GM23338 (cell line): ENCODE data around the gene COX8A. TPM values are rescaled to one million over a fixed set of nuclear protein-coding genes. Genes with fewer than 3 reads are reported as not detected.

Experiments used
- ATAC-seq: fragments of 200-7000 bp; cut with Tn5 transposase; 3 replicates; pipeline ENCODE4 v1.9.1; 2020
- DNase-seq: peaks from one replicate; pipeline ENCODE4 v3.0.0-alpha.2; 2015; ENCODE audit warnings: low spot score
- H2AFZ ChIP-seq: fragments of 200-600 bp; sonication (generic); 2 replicates; pipeline ENCODE4 v1.8.0; 2016; ENCODE audit warnings: antibody characterized with exemption, mild to moderate bottlenecking, moderate library complexity
- H3F3A ChIP-seq: fragments of 200-600 bp; sonication (generic); replicated peaks from 2 replicates; pipeline ENCODE4 v1.8.0; 2017; ENCODE audit warnings: antibody characterized with exemption, mixed run types, low read depth
- H3K27ac ChIP-seq: fragments of 200-600 bp; sonication (generic); 2 replicates; pipeline ENCODE4 v1.6.1; 2016; ENCODE audit warnings: low read depth
- H3K27me3 ChIP-seq: fragments of 200-600 bp; sonication (generic); 2 replicates; pipeline ENCODE4 v1.8.0; 2016; ENCODE audit warnings: mild to moderate bottlenecking, mixed run types, moderate library complexity; ENCODE audit not compliant: insufficient read depth
- H3K36me3 ChIP-seq: fragments of 200-600 bp; sonication (generic); 2 replicates; pipeline ENCODE4 v1.8.0; 2016; ENCODE audit warnings: mild to moderate bottlenecking; ENCODE audit not compliant: insufficient read depth
- H3K4me1 ChIP-seq: fragments of 200-600 bp; sonication (generic); 2 replicates; pipeline ENCODE4 v1.8.0; 2016; ENCODE audit warnings: mild to moderate bottlenecking, moderate library complexity; ENCODE audit not compliant: insufficient read depth
- H3K4me2 ChIP-seq: fragments of 200-600 bp; sonication (generic); 2 replicates; pipeline ENCODE4 v1.7.1; 2017; ENCODE audit warnings: mixed run types
- H3K4me3 ChIP-seq: fragments of 200-600 bp; sonication (generic); 2 replicates; pipeline ENCODE4 v1.6.1; 2016; ENCODE audit warnings: mixed run types
- H3K79me2 ChIP-seq: fragments of 200-600 bp; sonication (generic); replicated peaks from 2 replicates; pipeline ENCODE4 v1.8.0; 2017; ENCODE audit warnings: mild to moderate bottlenecking; ENCODE audit not compliant: insufficient read depth
- H3K9me2 ChIP-seq: fragments of 200-600 bp; sonication (generic); 2 replicates; pipeline ENCODE4 v1.8.0; 2017; ENCODE audit not compliant: insufficient read depth
- H4K20me1 ChIP-seq: fragments of 200-600 bp; sonication (generic); replicated peaks from 2 replicates; pipeline ENCODE4 v1.8.0; 2017; ENCODE audit warnings: mild to moderate bottlenecking; ENCODE audit not compliant: insufficient read depth
- H3K27ac Mint-ChIP-seq: 2 replicates; pipeline ENCODE4 v1.8.0; 2020; ENCODE audit warnings: inconsistent platforms, mild to moderate bottlenecking, moderate library complexity, mixed read lengths
- H3K27me3 Mint-ChIP-seq: 3 replicates; pipeline ENCODE4 v1.8.0; 2022; ENCODE audit warnings: low read depth, mild to moderate bottlenecking, moderate library complexity, mixed read lengths, inconsistent platforms; ENCODE audit not compliant: insufficient read depth, poor library complexity
- H3K36me3 Mint-ChIP-seq: 3 replicates; pipeline ENCODE4 v1.8.0; 2021; ENCODE audit warnings: low read depth, mild to moderate bottlenecking, inconsistent platforms, moderate library complexity, mixed read lengths
- H3K4me1 Mint-ChIP-seq: 3 replicates; pipeline ENCODE4 v1.8.0; 2020; ENCODE audit warnings: mild to moderate bottlenecking, inconsistent platforms, mixed read lengths
- H3K4me3 Mint-ChIP-seq: 3 replicates; pipeline ENCODE4 v1.8.0; 2021; ENCODE audit warnings: moderate library complexity, mild to moderate bottlenecking, inconsistent platforms, mixed read lengths
- H3K9me3 Mint-ChIP-seq: 3 replicates; pipeline ENCODE4 v1.8.0; 2020; ENCODE audit warnings: moderate library complexity, mild to moderate bottlenecking, inconsistent platforms, mixed read lengths
- CREB1 ChIP-seq: fragments of 250-450 bp; sonication (Bioruptor Pico); IDR thresholded peaks from 2 replicates; pipeline ENCODE4 v1.5.0; 2020; ENCODE audit warnings: low read depth, mild to moderate bottlenecking, moderate library complexity
- EZH2 ChIP-seq: fragments of 200-600 bp; sonication (generic); IDR thresholded peaks from one replicate; pipeline ENCODE4 v1.8.0; 2017; ENCODE audit warnings: antibody characterized with exemption, mild to moderate bottlenecking, low read depth; ENCODE audit not compliant: unreplicated experiment
- EZH2phosphoT487 ChIP-seq: fragments of 200-600 bp; sonication (generic); IDR thresholded peaks from one replicate; pipeline ENCODE4 v1.8.1; 2018; ENCODE audit warnings: antibody characterized with exemption; ENCODE audit not compliant: unreplicated experiment
- JUNB ChIP-seq: IDR thresholded peaks from one replicate; pipeline ENCODE4 v1.6.1; 2016; ENCODE audit warnings: antibody characterized with exemption; ENCODE audit not compliant: unreplicated experiment
- NANOG ChIP-seq: IDR thresholded peaks from 2 replicates; pipeline ENCODE4 v1.6.1; 2016; ENCODE audit warnings: antibody characterized with exemption, borderline replicate concordance
- POLR2AphosphoS5 ChIP-seq: IDR thresholded peaks from 2 replicates; pipeline ENCODE4 v1.6.1; 2016; ENCODE audit warnings: antibody characterized with exemption, low read depth
- STAT1 ChIP-seq: IDR thresholded peaks from one replicate; pipeline ENCODE4 v1.6.1; 2016; ENCODE audit warnings: antibody characterized with exemption; ENCODE audit not compliant: unreplicated experiment
- ZNF114 ChIP-seq: fragments of 250-450 bp; sonication (Bioruptor Pico); IDR thresholded peaks from 2 replicates; pipeline ENCODE4 v1.5.0; 2020; ENCODE audit warnings: mild to moderate bottlenecking, moderate library complexity
- ZNF331 ChIP-seq: fragments of 250-450 bp; sonication (Bioruptor Pico); IDR thresholded peaks from 2 replicates; pipeline ENCODE4 v1.5.0; 2020; ENCODE audit warnings: low read depth, mild to moderate bottlenecking, moderate library complexity
- polyA plus RNA-seq: library from polyadenylated mRNA; unstranded; fragments of >200 nt; fragmentation: Nextera tagmentation; extraction: Ambion mirVana; gene quantifications from 2 replicates; pipeline ENCODE4 v1.2.1, GENCODE V29; 2016
- total RNA-seq: library from RNA; depleted of rRNA; stranded (reverse); fragments of >200 nt; shearing (Covaris generic); gene quantifications from 2 replicates; pipeline ENCODE4 v1.2.3, GENCODE V29; 2014
- TF ChIP-seq, protein P1 (sequence below): fragments of 250-450 bp; sonication (Bioruptor Pico); IDR thresholded peaks from 2 replicates; pipeline ENCODE4 v1.5.0; 2020; ENCODE audit warnings: mild to moderate bottlenecking, moderate library complexity
- TF ChIP-seq, protein P2 (sequence below): IDR thresholded peaks from 2 replicates; pipeline ENCODE4 v1.6.1; 2016; ENCODE audit warnings: antibody characterized with exemption
- TF ChIP-seq, protein P3 (sequence below), 2 experiments: fragments of 200-600 bp in 1 of 2; sonication (generic) in 1 of 2; conservative IDR thresholded peaks; 2 replicates each; pipeline versions ENCODE4 v1.5.1 to v1.6.1; 2016 to 2017; ENCODE audit warnings: antibody characterized with exemption in 2 of 2, low read depth in 2 of 2, mild to moderate bottlenecking in 2 of 2, moderate library complexity in 1 of 2
- TF ChIP-seq, protein P4 (sequence below): IDR thresholded peaks from one replicate; pipeline ENCODE4 v1.6.1; 2018; ENCODE audit warnings: antibody characterized with exemption; ENCODE audit not compliant: unreplicated experiment

The COX8A gene
- total and polyA plus RNA-seq, 2 experiments from 2014 or later, result 427 to 483 TPM

DNA sequence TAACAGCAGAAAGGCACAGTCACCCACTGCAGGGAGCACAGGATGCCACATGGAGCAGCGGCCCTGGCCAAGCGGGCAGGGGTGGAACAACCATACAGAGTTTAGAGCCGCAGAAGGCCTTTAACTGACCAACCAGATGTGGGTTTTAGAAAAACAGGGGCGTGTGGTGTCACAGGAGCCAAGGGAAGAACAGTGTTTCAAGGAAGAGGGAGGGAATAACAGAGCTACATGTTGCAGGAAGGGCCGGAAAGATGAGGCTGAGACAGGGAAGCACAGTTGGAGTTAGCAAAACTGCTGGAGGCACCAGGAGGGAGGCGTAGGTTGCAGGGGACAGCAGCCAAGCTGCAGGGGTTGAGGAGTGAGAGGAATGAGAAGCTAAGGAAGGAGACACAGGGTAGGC, 43.4 kb upstream of the COX8A start:
- Histone ChIP-seq H3K79me2 (no peaks in the 10 kb centered on the region), H4K20me1 (no peaks in the 10 kb centered on the region), H3K4me1 (no peaks in the 10 kb centered on the region), H3K4me3 (no peak overlapping the region), H3K27me3 (peaks cover 29% of the 10 kb centered on the region), H3F3A (0 out of 2 replicates have a peak, but pooled peaks cover 3% of the 10 kb centered on the region), H3K27ac (no peak overlapping the region), H3K9me2 (no peaks in the 10 kb centered on the region), H3K4me2 (no peak overlapping the region), H3K36me3 (no peaks in the 10 kb centered on the region), H2AFZ (no peak overlapping the region)
- peaks cover 7% of the 10 kb centered on the region; the same call in 2 of the 3 replicates for H3K4me1 Mint-ChIP-seq
- H3K27me3 Mint-ChIP-seq, result peaks cover 15% of the 10 kb centered on the region
- no peak for DNase-seq
- no peak overlapping the region for H3K27ac Mint-ChIP-seq
- H3K9me3 Mint-ChIP-seq, result no peaks in the 10 kb centered on the region
- TF ChIP-seq, protein P1, sequence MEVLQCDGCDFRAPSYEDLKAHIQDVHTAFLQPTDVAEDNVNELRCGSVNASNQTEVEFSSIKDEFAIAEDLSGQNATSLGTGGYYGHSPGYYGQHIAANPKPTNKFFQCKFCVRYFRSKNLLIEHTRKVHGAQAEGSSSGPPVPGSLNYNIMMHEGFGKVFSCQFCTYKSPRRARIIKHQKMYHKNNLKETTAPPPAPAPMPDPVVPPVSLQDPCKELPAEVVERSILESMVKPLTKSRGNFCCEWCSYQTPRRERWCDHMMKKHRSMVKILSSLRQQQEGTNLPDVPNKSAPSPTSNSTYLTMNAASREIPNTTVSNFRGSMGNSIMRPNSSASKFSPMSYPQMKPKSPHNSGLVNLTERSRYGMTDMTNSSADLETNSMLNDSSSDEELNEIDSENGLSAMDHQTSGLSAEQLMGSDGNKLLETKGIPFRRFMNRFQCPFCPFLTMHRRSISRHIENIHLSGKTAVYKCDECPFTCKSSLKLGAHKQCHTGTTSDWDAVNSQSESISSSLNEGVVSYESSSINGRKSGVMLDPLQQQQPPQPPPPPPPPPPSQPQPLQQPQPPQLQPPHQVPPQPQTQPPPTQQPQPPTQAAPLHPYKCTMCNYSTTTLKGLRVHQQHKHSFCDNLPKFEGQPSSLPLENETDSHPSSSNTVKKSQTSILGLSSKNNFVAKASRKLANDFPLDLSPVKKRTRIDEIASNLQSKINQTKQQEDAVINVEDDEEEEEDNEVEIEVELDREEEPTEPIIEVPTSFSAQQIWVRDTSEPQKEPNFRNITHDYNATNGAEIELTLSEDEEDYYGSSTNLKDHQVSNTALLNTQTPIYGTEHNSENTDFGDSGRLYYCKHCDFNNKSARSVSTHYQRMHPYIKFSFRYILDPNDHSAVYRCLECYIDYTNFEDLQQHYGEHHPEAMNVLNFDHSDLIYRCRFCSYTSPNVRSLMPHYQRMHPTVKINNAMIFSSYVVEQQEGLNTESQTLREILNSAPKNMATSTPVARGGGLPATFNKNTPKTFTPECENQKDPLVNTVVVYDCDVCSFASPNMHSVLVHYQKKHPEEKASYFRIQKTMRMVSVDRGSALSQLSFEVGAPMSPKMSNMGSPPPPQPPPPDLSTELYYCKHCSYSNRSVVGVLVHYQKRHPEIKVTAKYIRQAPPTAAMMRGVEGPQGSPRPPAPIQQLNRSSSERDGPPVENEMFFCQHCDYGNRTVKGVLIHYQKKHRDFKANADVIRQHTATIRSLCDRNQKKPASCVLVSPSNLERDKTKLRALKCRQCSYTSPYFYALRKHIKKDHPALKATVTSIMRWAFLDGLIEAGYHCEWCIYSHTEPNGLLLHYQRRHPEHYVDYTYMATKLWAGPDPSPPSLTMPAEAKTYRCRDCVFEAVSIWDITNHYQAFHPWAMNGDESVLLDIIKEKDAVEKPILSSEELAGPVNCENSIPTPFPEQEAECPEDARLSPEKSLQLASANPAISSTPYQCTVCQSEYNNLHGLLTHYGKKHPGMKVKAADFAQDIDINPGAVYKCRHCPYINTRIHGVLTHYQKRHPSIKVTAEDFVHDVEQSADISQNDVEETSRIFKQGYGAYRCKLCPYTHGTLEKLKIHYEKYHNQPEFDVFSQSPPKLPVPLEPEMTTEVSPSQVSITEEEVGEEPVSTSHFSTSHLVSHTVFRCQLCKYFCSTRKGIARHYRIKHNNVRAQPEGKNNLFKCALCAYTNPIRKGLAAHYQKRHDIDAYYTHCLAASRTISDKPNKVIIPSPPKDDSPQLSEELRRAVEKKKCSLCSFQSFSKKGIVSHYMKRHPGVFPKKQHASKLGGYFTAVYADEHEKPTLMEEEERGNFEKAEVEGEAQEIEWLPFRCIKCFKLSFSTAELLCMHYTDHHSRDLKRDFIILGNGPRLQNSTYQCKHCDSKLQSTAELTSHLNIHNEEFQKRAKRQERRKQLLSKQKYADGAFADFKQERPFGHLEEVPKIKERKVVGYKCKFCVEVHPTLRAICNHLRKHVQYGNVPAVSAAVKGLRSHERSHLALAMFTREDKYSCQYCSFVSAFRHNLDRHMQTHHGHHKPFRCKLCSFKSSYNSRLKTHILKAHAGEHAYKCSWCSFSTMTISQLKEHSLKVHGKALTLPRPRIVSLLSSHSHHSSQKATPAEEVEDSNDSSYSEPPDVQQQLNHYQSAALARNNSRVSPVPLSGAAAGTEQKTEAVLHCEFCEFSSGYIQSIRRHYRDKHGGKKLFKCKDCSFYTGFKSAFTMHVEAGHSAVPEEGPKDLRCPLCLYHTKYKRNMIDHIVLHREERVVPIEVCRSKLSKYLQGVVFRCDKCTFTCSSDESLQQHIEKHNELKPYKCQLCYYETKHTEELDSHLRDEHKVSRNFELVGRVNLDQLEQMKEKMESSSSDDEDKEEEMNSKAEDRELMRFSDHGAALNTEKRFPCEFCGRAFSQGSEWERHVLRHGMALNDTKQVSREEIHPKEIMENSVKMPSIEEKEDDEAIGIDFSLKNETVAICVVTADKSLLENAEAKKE (CRISPR knock-in tag), result no peak
- no peak for TF ChIP-seq JUNB
- no peak for TF ChIP-seq CREB1
- no peak for TF ChIP-seq POLR2AphosphoS5
- TF ChIP-seq, protein P2, sequence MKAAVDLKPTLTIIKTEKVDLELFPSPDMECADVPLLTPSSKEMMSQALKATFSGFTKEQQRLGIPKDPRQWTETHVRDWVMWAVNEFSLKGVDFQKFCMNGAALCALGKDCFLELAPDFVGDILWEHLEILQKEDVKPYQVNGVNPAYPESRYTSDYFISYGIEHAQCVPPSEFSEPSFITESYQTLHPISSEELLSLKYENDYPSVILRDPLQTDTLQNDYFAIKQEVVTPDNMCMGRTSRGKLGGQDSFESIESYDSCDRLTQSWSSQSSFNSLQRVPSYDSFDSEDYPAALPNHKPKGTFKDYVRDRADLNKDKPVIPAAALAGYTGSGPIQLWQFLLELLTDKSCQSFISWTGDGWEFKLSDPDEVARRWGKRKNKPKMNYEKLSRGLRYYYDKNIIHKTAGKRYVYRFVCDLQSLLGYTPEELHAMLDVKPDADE, result no peak
- no peak for TF ChIP-seq EZH2
- TF ChIP-seq, protein P3, sequence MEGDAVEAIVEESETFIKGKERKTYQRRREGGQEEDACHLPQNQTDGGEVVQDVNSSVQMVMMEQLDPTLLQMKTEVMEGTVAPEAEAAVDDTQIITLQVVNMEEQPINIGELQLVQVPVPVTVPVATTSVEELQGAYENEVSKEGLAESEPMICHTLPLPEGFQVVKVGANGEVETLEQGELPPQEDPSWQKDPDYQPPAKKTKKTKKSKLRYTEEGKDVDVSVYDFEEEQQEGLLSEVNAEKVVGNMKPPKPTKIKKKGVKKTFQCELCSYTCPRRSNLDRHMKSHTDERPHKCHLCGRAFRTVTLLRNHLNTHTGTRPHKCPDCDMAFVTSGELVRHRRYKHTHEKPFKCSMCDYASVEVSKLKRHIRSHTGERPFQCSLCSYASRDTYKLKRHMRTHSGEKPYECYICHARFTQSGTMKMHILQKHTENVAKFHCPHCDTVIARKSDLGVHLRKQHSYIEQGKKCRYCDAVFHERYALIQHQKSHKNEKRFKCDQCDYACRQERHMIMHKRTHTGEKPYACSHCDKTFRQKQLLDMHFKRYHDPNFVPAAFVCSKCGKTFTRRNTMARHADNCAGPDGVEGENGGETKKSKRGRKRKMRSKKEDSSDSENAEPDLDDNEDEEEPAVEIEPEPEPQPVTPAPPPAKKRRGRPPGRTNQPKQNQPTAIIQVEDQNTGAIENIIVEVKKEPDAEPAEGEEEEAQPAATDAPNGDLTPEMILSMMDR (conservative IDR thresholded peaks at IDR 0.05; ENCODE audit: low read depth in 2 of 2), result no peak
- TF ChIP-seq ZNF114, result no peak
- TF ChIP-seq, protein P4, sequence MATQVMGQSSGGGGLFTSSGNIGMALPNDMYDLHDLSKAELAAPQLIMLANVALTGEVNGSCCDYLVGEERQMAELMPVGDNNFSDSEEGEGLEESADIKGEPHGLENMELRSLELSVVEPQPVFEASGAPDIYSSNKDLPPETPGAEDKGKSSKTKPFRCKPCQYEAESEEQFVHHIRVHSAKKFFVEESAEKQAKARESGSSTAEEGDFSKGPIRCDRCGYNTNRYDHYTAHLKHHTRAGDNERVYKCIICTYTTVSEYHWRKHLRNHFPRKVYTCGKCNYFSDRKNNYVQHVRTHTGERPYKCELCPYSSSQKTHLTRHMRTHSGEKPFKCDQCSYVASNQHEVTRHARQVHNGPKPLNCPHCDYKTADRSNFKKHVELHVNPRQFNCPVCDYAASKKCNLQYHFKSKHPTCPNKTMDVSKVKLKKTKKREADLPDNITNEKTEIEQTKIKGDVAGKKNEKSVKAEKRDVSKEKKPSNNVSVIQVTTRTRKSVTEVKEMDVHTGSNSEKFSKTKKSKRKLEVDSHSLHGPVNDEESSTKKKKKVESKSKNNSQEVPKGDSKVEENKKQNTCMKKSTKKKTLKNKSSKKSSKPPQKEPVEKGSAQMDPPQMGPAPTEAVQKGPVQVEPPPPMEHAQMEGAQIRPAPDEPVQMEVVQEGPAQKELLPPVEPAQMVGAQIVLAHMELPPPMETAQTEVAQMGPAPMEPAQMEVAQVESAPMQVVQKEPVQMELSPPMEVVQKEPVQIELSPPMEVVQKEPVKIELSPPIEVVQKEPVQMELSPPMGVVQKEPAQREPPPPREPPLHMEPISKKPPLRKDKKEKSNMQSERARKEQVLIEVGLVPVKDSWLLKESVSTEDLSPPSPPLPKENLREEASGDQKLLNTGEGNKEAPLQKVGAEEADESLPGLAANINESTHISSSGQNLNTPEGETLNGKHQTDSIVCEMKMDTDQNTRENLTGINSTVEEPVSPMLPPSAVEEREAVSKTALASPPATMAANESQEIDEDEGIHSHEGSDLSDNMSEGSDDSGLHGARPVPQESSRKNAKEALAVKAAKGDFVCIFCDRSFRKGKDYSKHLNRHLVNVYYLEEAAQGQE, result no peak
- no peak for TF ChIP-seq EZH2phosphoT487
- TF ChIP-seq NANOG, result no peak
- no peak for TF ChIP-seq STAT1
- no peak for TF ChIP-seq ZNF331
- ATAC-seq, result no peak
- H3K36me3 Mint-ChIP-seq, result no peaks in the 10 kb centered on the region
- no peak overlapping the region for H3K4me3 Mint-ChIP-seq
